ENCODE results near the gene PDLIM5.

Gene PDLIM5

DNA sequence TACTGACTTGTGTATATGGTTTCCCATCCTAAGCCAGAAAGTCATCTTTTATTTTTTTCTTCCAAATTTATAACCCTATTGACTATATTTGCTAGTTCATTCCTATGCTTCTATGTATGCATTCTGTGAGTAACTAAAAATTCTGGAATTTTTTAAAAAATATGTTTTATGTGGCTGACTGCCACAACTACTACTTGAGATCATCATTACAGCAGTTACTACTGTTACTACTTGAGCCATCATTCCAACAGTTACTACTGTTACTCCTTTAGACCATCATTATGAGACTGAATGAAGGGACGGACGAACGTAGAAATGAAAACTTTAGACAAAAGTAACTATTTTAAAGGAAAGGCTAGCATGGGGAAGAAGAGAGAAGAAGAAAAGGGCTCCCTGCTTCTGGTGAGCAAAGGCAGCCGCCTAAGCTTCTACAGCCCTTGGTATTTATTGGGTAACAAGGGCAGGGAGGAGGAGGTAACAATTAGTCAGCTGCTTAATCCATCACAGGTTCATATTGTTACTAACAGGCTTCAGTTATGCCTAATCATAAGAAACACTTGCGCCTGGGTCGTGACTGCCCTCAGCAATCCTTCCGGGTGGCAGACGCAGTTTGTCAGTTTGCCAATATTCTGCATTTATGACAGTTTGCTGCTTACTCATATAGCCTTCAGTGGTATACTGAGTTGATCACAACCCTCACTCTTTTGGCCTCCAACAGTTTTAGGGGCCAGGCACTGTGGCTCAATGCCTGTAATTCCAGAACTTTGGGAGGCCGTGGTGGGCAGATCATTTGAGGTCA is 80.4 kb downstream of the PDLIM5 start:
- TF ChIP-seq SIN3A (IDR thresholded peaks at IDR 0.05; ENCODE audit: borderline replicate concordance, insufficient read depth, low read length) (no peak), REST (IDR thresholded peaks at IDR 0.05; ENCODE audit: insufficient read depth in 1 of 2, low read depth in 2 of 2, low read length in 2 of 2) (no peak), TAF1 (IDR thresholded peaks at IDR 0.05; ENCODE audit: borderline replicate concordance, insufficient read depth, low read length) (no peak), POLR2AphosphoS5 (IDR thresholded peaks at IDR 0.05; ENCODE audit: low read depth, low read length) (no peak), FOXP2 (optimal IDR thresholded peaks at IDR 0.05; ENCODE audit: borderline replicate concordance, extremely low read depth, extremely low read length, insufficient read depth) (no peak)

DNA sequence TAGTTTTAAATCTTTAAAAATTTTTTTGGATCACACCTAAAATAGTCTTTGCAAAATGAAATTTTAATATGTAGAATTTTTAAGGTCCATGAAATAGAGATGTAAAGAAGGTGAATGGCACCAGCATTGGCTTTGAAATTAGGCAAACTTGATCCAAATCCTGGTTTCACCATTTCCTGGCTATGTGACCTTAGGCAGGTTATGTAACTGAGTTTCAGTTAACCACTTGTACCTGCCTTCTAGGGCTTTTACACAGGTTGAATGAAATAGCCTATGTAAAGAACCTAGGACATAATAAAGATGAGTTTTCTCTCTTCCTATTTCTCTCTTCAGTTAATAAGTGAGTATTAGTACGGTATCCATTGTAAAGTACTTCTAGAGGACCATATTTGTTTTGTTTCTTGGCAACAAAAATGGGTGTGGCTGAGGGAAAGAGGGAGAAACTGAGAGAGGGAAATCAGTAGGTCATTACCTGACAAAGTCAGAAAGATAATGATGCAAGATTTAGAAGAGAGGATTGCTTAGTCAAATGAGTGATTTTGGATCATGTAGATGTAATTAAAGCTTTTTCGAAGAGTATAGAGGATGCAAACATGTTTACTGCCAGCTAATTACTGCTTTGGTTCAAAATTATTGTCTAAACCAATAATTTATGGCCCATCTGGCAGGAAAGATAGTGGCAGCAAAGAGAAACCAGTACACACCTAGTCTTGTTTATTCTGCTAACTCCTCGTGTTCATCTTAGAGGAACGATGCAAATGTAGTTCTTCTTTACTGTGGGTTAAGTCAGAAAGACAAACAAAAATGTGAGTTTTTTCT is 81.9 kb downstream of the PDLIM5 start:
- TF ChIP-seq POLR2AphosphoS5 (IDR thresholded peaks at IDR 0.05; ENCODE audit: low read depth, low read length) (no peak), TAF1 (IDR thresholded peaks at IDR 0.05; ENCODE audit: borderline replicate concordance, insufficient read depth, low read length) (no peak), REST (IDR thresholded peaks at IDR 0.05; ENCODE audit: insufficient read depth in 1 of 2, low read depth in 2 of 2, low read length in 2 of 2) (no peak), FOXP2 (optimal IDR thresholded peaks at IDR 0.05; ENCODE audit: borderline replicate concordance, extremely low read depth, extremely low read length, insufficient read depth) (no peak), SIN3A (IDR thresholded peaks at IDR 0.05; ENCODE audit: borderline replicate concordance, insufficient read depth, low read length) (no peak)

GRCh38 chr4:94534401-94535312 is 82.9 kb downstream of the PDLIM5 start:
- TF ChIP-seq SIN3A (IDR thresholded peaks at IDR 0.05; ENCODE audit: borderline replicate concordance, insufficient read depth, low read length), result no peak
- no peak for TF ChIP-seq TAF1 (IDR thresholded peaks at IDR 0.05; ENCODE audit: borderline replicate concordance, insufficient read depth, low read length)
- TF ChIP-seq POLR2AphosphoS5 (IDR thresholded peaks at IDR 0.05; ENCODE audit: low read depth, low read length), result no peak
- no peak for TF ChIP-seq FOXP2 (optimal IDR thresholded peaks at IDR 0.05; ENCODE audit: borderline replicate concordance, extremely low read depth, extremely low read length, insufficient read depth)
- no peak for TF ChIP-seq REST (IDR thresholded peaks at IDR 0.05; ENCODE audit: insufficient read depth in 1 of 2, low read depth in 2 of 2, low read length in 2 of 2)

- no peak for TF ChIP-seq TAF1 (IDR thresholded peaks at IDR 0.05; ENCODE audit: borderline replicate concordance, insufficient read depth, low read length)
- no peak for TF ChIP-seq FOXP2 (optimal IDR thresholded peaks at IDR 0.05; ENCODE audit: borderline replicate concordance, extremely low read depth, extremely low read length, insufficient read depth)
- no peak for TF ChIP-seq SIN3A (IDR thresholded peaks at IDR 0.05; ENCODE audit: borderline replicate concordance, insufficient read depth, low read length)
- TF ChIP-seq REST (IDR thresholded peaks at IDR 0.05; ENCODE audit: insufficient read depth in 1 of 2, low read depth in 2 of 2, low read length in 2 of 2), result no peak
- TF ChIP-seq POLR2AphosphoS5 (IDR thresholded peaks at IDR 0.05; ENCODE audit: low read depth, low read length), result no peak
Observed at GRCh38 chr4:94536049-94536448, 84.3 kb downstream of the PDLIM5 start.
